GM19455 (cell line): ENCODE data around the gene KLHDC7B.

Experiments
- ATAC-seq: cut with Tn5 transposase; IDR thresholded peaks from one replicate; pipeline ENCODE4 v1.9.1; 2021; ENCODE audit not compliant: unreplicated experiment

Gene KLHDC7B

DNA sequence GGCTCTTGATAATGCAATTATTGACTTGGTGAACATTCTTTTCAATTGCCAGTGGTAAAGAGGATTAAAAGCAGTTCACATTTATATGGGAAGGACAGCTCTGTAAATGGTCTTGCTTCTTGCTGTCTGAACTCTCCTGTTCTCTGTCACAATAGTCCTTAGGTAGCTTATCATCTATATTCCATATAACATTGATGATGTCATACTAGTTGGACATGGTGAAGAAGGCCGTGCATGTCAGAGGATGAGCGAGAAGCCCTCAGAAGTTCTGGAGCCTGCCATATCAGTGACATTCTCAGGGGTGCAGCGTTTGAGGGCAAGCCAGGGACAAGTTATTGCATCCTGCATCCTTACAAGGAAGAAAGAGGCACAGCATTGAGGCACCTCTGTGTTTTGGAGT lies 39.5 kb downstream of the KLHDC7B start:
- no peak for ATAC-seq

GRCh38 chr22:50585781-50586180 lies 40.1 kb downstream of the KLHDC7B start:
- no peak for ATAC-seq

GRCh38 chr22:50586416-50586815 lies 40.7 kb downstream of the KLHDC7B start:
- no peak for ATAC-seq

DNA sequence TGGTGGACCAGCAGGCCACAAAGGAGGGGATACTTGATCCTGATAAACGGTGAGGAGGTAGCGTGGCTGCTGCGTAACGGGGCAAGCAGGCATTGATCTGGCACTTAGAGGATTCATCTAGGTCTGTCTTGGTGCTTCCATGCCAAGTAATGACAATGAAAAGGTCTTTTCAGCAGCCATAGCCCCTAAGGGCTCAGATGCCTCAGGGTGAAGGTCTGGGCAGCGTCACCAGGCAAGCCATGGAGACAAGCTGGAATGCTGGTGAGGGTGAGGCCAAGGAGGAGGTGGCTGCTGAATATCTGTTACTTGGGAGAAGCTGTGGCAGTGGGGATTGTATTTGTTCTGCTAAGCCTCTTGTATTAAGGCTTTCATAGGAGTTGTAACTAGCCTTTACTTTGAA lies 41.7 kb downstream of the KLHDC7B start:
- no peak for ATAC-seq

GRCh38 chr22:50595189-50595588 lies 49.5 kb downstream of the KLHDC7B start:
- no peak for ATAC-seq

DNA sequence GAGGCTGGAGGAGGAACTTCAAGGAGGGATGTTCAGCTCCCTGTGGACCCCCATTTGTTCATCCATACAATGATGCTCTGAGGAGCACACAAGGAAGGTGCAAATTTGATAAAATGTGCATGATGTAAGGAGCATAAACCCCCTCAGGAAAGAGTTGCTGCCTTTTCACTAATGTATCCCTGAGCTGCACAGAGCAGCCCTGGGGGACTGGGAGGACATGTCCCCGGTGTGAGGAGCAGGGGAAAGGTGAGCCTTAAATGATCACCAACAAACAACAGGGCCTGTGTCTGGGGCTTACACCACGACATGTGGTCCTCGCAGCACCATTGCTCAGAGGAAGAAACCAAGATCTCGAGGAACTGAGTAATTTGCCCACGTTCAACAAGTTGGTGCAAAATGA lies 51.4 kb downstream of the KLHDC7B start:
- ATAC-seq: no peak

DNA sequence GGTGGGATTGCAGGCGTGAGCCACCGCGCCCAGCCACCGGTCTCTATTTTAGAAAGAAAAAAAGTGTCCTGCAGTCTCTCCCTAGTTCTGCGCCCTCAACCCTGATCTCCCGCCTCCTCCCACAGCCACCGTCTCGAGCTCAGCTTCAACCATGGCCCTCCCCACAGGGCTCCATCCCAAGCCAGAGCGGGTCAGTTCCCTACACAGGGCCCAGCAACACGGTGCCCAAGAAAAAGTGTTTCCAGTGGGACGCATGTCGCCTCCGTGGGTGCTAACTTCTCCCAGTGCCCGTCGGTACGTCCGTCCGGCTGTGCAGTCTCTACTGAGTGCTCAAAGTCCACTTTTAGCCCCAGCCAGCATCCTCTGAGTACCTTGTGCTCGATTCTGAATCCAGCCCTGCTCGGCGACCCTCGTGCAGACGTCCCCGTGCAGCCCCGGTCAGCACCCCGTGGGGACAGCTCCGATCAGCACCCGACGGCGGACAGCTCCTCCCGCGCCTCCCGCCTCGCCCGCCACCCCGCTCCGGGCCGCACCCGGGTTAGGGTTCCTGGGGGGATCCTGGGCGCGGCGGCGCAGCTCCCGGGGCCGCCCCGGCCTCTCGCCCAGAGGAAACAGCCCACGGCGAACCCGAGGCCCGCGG lies 54.2 kb downstream of the KLHDC7B start:
- ATAC-seq: no peak

GRCh38 chr22:50600538-50600937 lies 54.8 kb downstream of the KLHDC7B start, which contains the start of gene MAPK8IP2:
Gene MAPK8IP2, plus strand, starts transcription at chr22:50600793. Its CDS starts 26 bp downstream, at chr22:50600819.
- ATAC-seq: no peak
